Activated CD4-positive, alpha-beta T cell treated with anti-CD3 and anti-CD28 coated beads for 1 hour (primary cell): ENCODE results near the gene SNX32.

ENCODE experiments used
- DNase-seq: peaks from one replicate; pipeline ENCODE4 v3.0.0-alpha.2; 2020

The SNX32 gene

GRCh38 chr11:65797711-65798110, 36.1 kb upstream of the SNX32 start:
- no peak for DNase-seq

GRCh38 chr11:65798882-65799281, 34.9 kb upstream of the SNX32 start:
- DNase-seq: no peak

GRCh38 chr11:65801153-65801987, 32.4 kb upstream of the SNX32 start:
- DNase-seq: no peak

GRCh38 chr11:65802841-65803240, 30.9 kb upstream of the SNX32 start:
- DNase-seq: no peak

GRCh38 chr11:65803797-65804492, 29.8 kb upstream of the SNX32 start:
- DNase-seq: no peak

- DNase-seq: no peak
Observed at GRCh38 chr11:65806979-65807378, 26.8 kb upstream of the SNX32 start.

GRCh38 chr11:65808744-65809341, 24.9 kb upstream of the SNX32 start:
- DNase-seq: no peak

GRCh38 chr11:65809496-65809895, 24.3 kb upstream of the SNX32 start:
- no peak for DNase-seq

GRCh38 chr11:65810046-65810868, 23.5 kb upstream of the SNX32 start:
- no peak for DNase-seq

GRCh38 chr11:65811764-65812475, 21.8 kb upstream of the SNX32 start:
- no peak for DNase-seq

GRCh38 chr11:65814131-65814985, 19.4 kb upstream of the SNX32 start:
- DNase-seq: no peak

GRCh38 chr11:65814986-65815565, 18.7 kb upstream of the SNX32 start:
- DNase-seq: no peak

- DNase-seq: no peak
Observed at GRCh38 chr11:65816696-65817095, 17.1 kb upstream of the SNX32 start.

- DNase-seq: no peak
Observed at GRCh38 chr11:65817312-65817834, 16.4 kb upstream of the SNX32 start.

- peak; percentile 86 for DNase-seq
Observed at GRCh38 chr11:65817835-65818680, 15.7 kb upstream of the SNX32 start.

- DNase-seq: no peak
Observed at GRCh38 chr11:65821107-65821506, 12.7 kb upstream of the SNX32 start.

GRCh38 chr11:65822776-65823528, 10.8 kb upstream of the SNX32 start:
- DNase-seq: no peak

GRCh38 chr11:65826984-65827735, 6.6 kb upstream of the SNX32 start:
- DNase-seq: no peak
